WI38 (cell line): ENCODE results near the gene RPE65.
"Not testable (repeated sequence)": the region's sequence is repeated elsewhere in the genome, so short reads cannot be mapped to it uniquely, and the experiment has no call there.

Experiments used
- H3K4me3 ChIP-seq: 2 replicates; pipeline ENCODE4 v1.5.1; 2011; ENCODE audit warnings: low read depth, mild to moderate bottlenecking, control low read depth, low read length
- TF ChIP-seq, protein P1 (sequence below): IDR thresholded peaks from 2 replicates; pipeline ENCODE4 v1.5.1; 2012; ENCODE audit warnings: low read depth, mild to moderate bottlenecking, control low read depth, low read length

RPE65 gene

DNA sequence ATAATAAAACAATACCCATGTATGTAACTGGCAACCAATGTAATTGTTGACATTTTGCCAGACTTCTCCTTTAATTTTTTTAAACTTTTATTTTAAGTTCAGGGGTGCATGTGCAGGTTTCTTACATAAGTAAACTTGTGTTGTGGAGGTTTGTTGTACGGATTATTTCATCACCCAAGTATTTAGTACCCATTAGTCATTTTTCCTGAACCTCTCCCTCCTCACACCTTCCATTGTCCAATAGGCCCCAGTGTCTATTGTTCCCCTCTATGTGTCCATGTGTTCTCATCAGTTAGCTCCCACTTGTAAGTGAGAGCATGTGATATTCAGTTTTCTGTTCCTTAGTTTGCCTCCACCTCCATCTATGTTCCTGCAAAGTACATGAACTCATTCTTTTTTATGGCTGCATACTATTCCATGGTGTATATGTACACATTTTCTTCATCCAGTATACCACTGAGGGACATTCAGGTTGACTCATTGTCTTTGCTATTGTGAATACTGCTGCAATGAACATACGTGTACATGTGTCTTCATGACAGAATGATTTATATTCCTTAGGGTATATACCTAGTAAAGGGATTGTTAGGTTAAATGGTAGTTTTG is 40.4 kb upstream of the RPE65 start:
- TF ChIP-seq, protein P1, sequence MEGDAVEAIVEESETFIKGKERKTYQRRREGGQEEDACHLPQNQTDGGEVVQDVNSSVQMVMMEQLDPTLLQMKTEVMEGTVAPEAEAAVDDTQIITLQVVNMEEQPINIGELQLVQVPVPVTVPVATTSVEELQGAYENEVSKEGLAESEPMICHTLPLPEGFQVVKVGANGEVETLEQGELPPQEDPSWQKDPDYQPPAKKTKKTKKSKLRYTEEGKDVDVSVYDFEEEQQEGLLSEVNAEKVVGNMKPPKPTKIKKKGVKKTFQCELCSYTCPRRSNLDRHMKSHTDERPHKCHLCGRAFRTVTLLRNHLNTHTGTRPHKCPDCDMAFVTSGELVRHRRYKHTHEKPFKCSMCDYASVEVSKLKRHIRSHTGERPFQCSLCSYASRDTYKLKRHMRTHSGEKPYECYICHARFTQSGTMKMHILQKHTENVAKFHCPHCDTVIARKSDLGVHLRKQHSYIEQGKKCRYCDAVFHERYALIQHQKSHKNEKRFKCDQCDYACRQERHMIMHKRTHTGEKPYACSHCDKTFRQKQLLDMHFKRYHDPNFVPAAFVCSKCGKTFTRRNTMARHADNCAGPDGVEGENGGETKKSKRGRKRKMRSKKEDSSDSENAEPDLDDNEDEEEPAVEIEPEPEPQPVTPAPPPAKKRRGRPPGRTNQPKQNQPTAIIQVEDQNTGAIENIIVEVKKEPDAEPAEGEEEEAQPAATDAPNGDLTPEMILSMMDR: no peak
- H3K4me3 ChIP-seq: no peak overlapping the region

DNA sequence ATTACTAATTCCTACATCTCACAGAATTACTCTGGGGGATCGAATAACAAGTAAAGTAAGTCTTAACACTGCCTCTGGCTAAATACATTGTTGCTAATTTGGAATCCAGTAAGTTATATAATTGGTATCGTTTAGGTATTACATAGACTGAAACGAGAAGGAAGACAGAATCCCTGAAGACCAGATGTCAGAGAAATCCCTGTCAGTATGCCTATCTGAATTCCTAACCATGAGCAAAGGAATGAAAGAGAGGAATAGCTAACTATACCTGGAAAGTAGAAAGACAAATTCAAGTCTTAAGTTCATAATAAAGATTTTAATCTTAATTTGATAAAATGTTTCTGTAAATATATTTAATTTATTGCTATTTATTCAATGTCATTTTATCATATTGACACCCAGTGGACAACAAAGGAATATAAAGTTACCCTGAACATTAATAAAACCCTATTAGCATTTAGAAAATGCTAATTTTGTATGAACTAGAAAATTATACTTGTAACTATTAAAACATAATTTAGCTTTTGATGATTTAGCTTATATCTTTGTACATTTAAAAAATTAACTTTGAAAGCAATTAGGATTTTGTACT is 35.8 kb upstream of the RPE65 start:
- TF ChIP-seq, protein P1: no peak
- no peak overlapping the region for H3K4me3 ChIP-seq

DNA sequence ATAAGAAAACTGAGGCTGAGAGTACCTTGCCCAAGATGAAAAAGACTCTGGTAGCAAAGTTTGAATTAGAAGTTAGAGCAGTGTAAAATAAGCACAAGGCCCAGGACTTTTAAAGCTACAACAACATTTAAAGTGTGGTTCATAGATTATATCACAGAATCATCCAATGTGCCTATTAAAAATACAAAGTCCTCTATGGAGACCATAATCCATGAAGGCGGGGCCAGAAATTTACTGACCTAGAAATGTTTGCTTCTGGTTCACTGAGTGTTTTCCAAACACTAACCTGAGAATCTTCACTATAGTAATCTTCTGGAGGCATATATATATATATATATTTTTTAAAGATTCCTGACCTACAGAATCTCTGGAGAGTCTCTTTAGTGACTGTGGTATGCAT is 34.9 kb upstream of the RPE65 start:
- TF ChIP-seq, protein P1: no peak
- H3K4me3 ChIP-seq: no peak overlapping the region

DNA sequence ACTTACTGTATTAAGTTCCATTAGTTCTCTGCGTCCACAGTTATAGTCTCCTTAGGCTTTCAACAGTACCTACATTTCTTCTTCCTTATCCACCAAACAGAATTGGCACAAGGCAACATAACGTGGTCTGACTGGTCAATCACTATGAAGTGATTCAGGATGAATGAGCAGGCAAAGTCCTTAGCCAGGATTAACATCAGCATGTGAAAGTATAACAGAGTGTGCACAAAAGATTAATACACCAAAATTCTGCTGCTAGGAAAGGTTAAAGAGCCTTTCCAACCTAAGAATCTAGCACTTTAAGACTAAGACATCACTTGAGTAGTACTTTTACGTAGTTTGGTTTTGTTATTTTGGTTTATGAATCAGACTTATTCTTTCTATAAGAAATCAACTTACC is 31.3 kb upstream of the RPE65 start:
- TF ChIP-seq, protein P1: no peak
- no peak overlapping the region for H3K4me3 ChIP-seq

DNA sequence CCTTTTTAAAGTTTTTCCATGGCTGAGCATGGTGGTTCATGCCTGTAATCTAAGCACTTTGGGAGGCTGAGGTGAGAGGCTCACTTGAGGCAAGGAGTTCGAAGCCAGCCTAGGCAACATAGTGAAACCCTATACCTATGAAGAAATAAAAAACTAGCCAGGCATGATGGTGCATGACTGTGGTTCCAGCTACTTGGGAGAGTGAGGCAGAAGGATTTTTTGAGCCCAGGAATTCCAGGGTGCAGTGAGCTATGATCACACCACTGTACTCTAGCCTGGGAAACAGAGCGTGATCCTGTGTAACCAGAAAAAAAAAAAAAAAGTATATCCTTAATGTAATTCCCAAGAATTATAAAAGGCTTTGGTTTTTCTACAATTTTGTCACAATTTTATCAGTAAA is 29.7 kb upstream of the RPE65 start:
- H3K4me3 ChIP-seq: no peak overlapping the region
- TF ChIP-seq, protein P1: no peak

DNA sequence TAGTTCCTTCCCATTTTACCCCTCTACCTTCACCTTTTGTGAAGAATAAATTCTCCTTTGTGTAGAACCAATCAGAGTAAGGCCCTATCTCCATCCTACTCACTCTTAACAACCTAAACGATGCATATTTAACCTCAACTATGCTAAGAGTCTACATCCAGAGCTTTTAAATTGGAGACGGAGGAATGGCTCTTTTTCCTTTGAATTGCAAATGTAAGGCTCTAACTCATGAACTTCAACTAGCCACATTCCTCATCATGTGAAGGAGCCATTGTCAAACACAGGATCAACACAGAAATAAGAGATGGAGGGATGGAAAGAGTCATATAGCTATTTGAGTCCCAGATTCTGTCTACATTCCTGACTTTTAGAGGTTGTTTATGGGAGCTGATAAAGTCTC is 28.9 kb upstream of the RPE65 start:
- H3K4me3 ChIP-seq: no peak overlapping the region
- TF ChIP-seq, protein P1: no peak

DNA sequence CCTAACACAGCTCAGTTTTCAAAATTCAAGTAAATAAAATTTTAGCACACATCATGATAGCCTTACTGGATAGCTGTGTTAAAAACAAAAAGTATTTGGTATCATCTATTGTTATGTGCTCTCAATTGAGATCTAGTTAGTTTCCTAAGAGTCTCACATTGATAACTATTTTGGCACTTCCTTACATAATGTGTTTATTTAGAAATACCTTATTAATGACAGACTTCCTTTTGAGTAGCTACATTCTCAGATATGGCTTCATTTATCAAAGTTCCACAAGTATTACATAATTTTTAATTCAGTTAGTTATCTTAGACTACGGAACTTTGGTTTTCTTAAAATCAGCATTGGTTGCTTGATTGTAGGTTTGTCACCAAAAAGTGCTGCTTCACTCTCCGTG is 26.9 kb upstream of the RPE65 start:
- H3K4me3 ChIP-seq: not testable (repeated sequence)

DNA sequence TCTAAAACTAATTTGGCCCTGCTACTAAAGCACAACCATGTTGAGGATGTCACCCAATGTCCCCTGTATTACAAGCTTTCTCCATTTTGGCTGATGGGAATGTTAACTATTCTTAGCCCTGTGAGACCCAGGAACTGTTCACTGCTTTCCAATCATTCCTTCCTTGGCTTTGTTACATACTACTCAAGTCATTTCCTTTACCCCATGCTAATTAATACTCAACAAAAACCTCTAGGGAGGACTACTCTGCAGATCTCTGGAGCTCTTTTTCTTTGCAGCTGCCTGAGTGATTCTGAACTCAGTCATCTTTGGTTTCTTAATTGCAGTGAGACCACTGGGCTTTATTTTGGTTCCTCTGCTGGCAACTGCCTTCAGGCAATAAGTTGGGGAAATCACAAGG is 23.3 kb upstream of the RPE65 start:
- TF ChIP-seq, protein P1: no peak
- no peak overlapping the region for H3K4me3 ChIP-seq
